Ectodermal cell (in vitro differentiated cells): ENCODE results near the gene MIX23.
"Not testable (repeated sequence)": the region's sequence is repeated elsewhere in the genome, so short reads cannot be mapped to it uniquely, and the experiment has no call there.

Source experiments
- H3K27ac ChIP-seq: 2 replicates; pipeline ENCODE4 v1.7.0; 2013; ENCODE audit warnings: mild to moderate bottlenecking, low read depth, low read length; ENCODE audit not compliant: insufficient read depth, poor library complexity, severe bottlenecking
- H3K27me3 ChIP-seq: 2 replicates; pipeline ENCODE4 v1.7.0; 2013; ENCODE audit warnings: mild to moderate bottlenecking, low read length; ENCODE audit not compliant: insufficient read depth, control insufficient read depth, poor library complexity, severe bottlenecking
- H3K36me3 ChIP-seq: one replicate; pipeline ENCODE4 v1.7.0; 2013; ENCODE audit warnings: low read length; ENCODE audit not compliant: control insufficient read depth, insufficient read depth
- H3K4me1 ChIP-seq: one replicate; pipeline ENCODE4 v1.7.0; 2013; ENCODE audit warnings: low read length; ENCODE audit not compliant: control insufficient read depth, insufficient read depth
- H3K4me3 ChIP-seq: 2 replicates; pipeline ENCODE4 v1.7.0; 2013; ENCODE audit warnings: low read depth, low read length, control low read depth; ENCODE audit not compliant: insufficient read depth
- H3K9me3 ChIP-seq: 2 replicates; pipeline ENCODE4 v1.7.0; 2013; ENCODE audit warnings: mild to moderate bottlenecking, low read length, moderate library complexity; ENCODE audit not compliant: control insufficient read depth
- WGBS, 2 experiments: methylation state at CpG; one replicate each; pipeline ENCODE4 v1.1.7; 2013; ENCODE audit warnings: missing lambda C conversion rate in 2 of 2; 5-methylcytosine and 5-hydroxymethylcytosine counted together

The MIX23 gene

GRCh38 chr3:122374034-122374433, 9.0 kb downstream of the MIX23 start:
- Histone ChIP-seq H3K4me1 (no peaks in the 10 kb centered on the region), H3K4me3 (no peak overlapping the region), H3K27me3 (no peaks in the 10 kb centered on the region), H3K9me3 (no peaks in the 10 kb centered on the region), H3K36me3 (no peaks in the 10 kb centered on the region), H3K27ac (no peak overlapping the region)
- WGBS, 2 experiments, result 100% methylated on average over 1 of the region's 1 CpG; no CpG with 5 or more reads in 1 of the 2 experiments

- WGBS, 2 experiments, result 90 to 95% methylated on average over 4 to 5 of the region's 5 CpGs
- Histone ChIP-seq H3K9me3 (no peaks in the 10 kb centered on the region), H3K4me1 (no peaks in the 10 kb centered on the region), H3K4me3 (no peak overlapping the region), H3K27me3 (no peaks in the 10 kb centered on the region), H3K36me3 (peaks cover 16% of the 10 kb centered on the region), H3K27ac (no peak overlapping the region)
Observed at GRCh38 chr3:122366379-122366749, 16.7 kb downstream of the MIX23 start.

GRCh38 chr3:122365582-122366378, 17.3 kb downstream of the MIX23 start:
- H3K36me3 ChIP-seq, result peaks cover 16% of the 10 kb centered on the region

GRCh38 chr3:122365073-122365472, 18.0 kb downstream of the MIX23 start:
- Histone ChIP-seq H3K27me3 (no peaks in the 10 kb centered on the region), H3K27ac (no peak overlapping the region), H3K4me3 (no peak overlapping the region), H3K4me1 (no peaks in the 10 kb centered on the region), H3K36me3 (peaks cover 16% of the 10 kb centered on the region), H3K9me3 (no peaks in the 10 kb centered on the region)
- WGBS, 2 experiments, result 80 to 88% methylated on average over 1 of the region's 1 CpG

More at GRCh38 chr3:122365582-122366378, 17.3 kb downstream of the MIX23 start:
- H3K27ac ChIP-seq, H3K9me3 ChIP-seq, H3K4me1 ChIP-seq, H3K4me3 ChIP-seq, H3K27me3 ChIP-seq: not testable (repeated sequence)
- 92 to 93% methylated on average over 8 of the region's 10 CpGs for WGBS, 2 experiments

- Histone ChIP-seq H3K9me3 (no peaks in the 10 kb centered on the region), H3K4me1 (no peaks in the 10 kb centered on the region), H3K27me3 (no peaks in the 10 kb centered on the region), H3K4me3 (no peak overlapping the region), H3K36me3 (peaks cover 16% of the 10 kb centered on the region), H3K27ac (no peak overlapping the region)
- 47 to 50% methylated on average over 2 of the region's 2 CpGs for WGBS, 2 experiments
Observed at GRCh38 chr3:122364490-122364889, 18.5 kb downstream of the MIX23 start.

- 98 to 100% methylated on average over 2 of the region's 2 CpGs for WGBS, 2 experiments
- Histone ChIP-seq H3K27me3 (no peaks in the 10 kb centered on the region), H3K4me1 (no peaks in the 10 kb centered on the region), H3K9me3 (no peaks in the 10 kb centered on the region), H3K4me3 (no peak overlapping the region), H3K36me3 (peaks cover 16% of the 10 kb centered on the region), H3K27ac (no peak overlapping the region)
Observed at GRCh38 chr3:122362026-122362425, 21.0 kb downstream of the MIX23 start.

GRCh38 chr3:122358703-122359032, 24.4 kb downstream of the MIX23 start:
- H3K9me3 ChIP-seq, result no peaks in the 10 kb centered on the region
- 88 to 93% methylated on average over 2 of the region's 2 CpGs for WGBS, 2 experiments
- H3K4me1 ChIP-seq, result no peaks in the 10 kb centered on the region
- H3K27me3 ChIP-seq, result no peaks in the 10 kb centered on the region
- H3K4me3 ChIP-seq, result no peak overlapping the region
- H3K36me3 ChIP-seq, result peaks cover 5% of the 10 kb centered on the region
- H3K27ac ChIP-seq, result no peak overlapping the region

GRCh38 chr3:122357828-122358702, 25.0 kb downstream of the MIX23 start:
- Histone ChIP-seq H3K27ac (no peak overlapping the region), H3K27me3 (no peaks in the 10 kb centered on the region), H3K9me3 (no peaks in the 10 kb centered on the region), H3K4me3 (no peak overlapping the region), H3K36me3 (peaks cover 5% of the 10 kb centered on the region), H3K4me1 (no peaks in the 10 kb centered on the region)
- 86 to 96% methylated on average over 1 to 2 of the region's 2 CpGs for WGBS, 2 experiments

- no peaks in the 10 kb centered on the region for H3K9me3 ChIP-seq
- H3K36me3 ChIP-seq, result no peaks in the 10 kb centered on the region
- H3K27me3 ChIP-seq, result no peaks in the 10 kb centered on the region
- no peaks in the 10 kb centered on the region for H3K4me1 ChIP-seq
- 87 to 93% methylated on average over 4 of the region's 4 CpGs for WGBS, 2 experiments
- no peak overlapping the region for H3K27ac ChIP-seq
- no peak overlapping the region for H3K4me3 ChIP-seq
Observed at GRCh38 chr3:122356402-122356801, 26.6 kb downstream of the MIX23 start.

- Histone ChIP-seq H3K4me1 (no peaks in the 10 kb centered on the region), H3K9me3 (no peaks in the 10 kb centered on the region), H3K4me3 (no peak overlapping the region), H3K27me3 (no peaks in the 10 kb centered on the region), H3K27ac (no peak overlapping the region), H3K36me3 (no peaks in the 10 kb centered on the region)
- WGBS, 2 experiments, result 72 to 73% methylated on average over 4 of the region's 4 CpGs
Observed at GRCh38 chr3:122355612-122356011, 27.4 kb downstream of the MIX23 start.
